ENCODE measurements around the gene FBL.
"Not testable (repeated sequence)": the region's sequence is repeated elsewhere in the genome, so short reads cannot be mapped to it uniquely, and the experiment has no call there.

FBL gene

DNA sequence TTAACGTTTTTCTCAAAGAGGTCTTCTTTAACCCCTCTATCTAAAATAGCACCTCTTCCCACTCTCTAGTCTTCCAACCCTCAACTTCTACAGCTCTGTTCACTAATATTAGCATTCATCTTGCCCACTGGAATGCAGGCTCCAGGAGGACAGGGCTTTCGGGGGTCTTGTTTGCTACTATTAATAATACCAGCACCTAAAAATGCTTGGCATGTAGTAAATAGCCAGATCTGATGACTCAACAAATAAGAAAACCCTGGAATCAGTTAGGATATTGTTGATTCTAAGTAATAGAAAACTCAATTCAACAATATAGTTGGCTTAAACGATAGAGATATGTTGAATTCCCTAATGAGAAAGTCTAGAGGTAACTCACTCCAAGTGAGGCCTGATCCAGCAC lies 26.4 kb downstream of the FBL start:
- no peak for DNase-seq

DNA sequence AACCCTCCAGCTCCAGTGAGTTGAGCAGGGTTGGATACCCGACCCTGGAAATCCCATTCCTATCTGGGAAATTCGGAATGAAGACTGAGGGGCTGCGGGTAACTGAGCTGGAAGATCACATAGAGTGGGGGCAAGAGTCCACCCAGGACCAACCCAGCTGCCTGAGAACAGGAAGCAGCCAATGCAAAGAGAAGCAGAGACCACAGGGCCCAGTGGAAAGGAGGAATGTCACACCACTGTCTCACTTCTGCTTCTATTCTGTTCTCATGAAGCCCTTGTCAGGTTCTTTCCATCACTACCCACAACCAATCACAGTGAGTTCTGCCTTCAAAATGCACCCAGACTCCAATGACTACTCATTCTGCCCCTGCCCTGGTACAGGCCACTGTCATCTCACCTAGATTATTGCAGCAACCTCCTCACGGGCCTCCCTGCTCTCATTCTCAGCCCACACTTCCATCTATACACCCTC lies 27.5 kb downstream of the FBL start:
- no peak for DNase-seq

DNA sequence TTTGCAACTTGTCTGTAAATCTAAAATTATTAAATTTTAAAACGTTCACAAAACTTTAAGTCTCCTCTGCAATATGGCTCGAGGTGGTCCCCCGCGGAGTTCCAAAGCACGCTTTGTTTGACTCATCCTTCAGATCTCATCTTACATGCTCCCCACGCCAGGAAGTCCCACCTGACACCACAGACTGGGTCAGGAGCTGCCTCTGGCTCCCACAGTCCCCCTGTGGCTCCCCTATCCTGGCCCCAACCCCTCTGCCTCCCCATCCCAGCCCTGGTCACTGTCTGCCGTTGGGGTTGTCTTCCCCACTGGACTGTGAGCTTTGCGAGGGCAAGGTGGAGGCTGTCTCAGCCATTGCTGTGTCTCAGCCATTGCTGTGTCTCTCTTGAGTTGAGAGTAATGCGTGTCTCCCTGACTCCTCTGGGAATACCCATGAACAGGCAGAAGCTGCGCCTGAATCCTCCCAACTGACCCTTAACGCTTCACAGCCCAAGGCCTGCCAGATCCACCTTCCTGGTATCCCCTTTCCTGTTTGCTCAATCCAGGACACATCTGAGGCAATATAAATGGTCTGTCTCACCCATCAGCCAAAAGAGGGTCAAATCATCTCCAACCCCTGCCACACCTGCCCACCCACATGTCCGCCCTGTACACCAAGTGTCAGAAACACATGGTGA lies 28.2 kb downstream of the FBL start:
- DNase-seq: no peak

DNA sequence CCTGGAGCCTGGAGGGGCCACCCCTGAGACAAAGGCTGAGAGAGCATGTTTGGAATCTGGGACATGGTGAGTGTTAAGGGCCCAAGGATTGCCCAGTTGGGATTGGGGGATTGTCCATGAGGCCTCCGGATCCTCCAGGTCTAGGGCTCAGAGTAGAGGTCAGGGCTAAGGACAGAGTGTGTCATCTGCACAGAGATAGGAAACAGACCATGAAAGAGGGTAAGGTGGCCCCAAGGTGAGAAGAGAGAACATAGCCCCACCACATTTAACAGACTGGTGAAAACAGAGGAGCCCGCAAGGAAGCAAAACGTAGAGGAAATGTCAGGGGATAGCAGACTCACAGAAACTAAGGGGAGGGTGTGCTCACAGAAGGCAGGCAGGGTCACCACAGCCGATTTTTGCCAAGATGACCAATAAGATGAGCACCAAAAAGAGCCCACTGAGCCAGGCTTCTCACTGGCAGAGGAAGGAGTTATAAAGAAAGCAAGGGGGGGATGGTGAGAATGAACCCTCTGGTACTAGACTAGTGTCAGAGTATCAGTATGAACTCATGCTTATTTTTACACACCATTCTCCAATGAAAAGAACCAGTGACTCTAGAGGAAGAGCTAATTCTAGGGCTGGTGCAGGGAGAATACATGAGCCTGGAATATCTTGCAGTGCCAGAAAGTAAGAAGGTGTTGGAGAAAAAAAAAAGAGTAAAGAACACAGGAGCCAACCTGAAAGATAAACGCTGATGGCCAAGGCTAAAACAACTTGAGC lies 29.7 kb downstream of the FBL start:
- no peak for DNase-seq

DNA sequence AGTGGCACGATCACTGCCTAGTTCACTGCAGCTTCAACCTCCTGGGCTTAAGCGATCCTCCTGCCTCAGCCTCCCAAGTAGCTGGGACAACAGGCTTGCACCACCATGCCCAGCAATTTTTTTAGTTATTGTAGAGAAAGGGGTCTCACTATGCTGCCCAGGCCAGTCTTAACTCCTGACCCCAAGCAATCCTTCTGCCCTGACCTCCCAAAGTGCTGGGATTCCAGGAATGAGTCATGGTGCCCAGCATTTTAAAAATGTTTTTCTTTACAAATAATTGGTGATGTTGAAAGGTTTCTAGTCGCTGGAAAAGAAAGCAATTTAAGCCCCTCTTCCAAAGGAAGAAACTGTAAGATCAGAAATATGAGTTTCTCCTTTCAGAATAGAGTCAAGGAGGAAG lies 31.6 kb downstream of the FBL start:
- no peak for DNase-seq

DNA sequence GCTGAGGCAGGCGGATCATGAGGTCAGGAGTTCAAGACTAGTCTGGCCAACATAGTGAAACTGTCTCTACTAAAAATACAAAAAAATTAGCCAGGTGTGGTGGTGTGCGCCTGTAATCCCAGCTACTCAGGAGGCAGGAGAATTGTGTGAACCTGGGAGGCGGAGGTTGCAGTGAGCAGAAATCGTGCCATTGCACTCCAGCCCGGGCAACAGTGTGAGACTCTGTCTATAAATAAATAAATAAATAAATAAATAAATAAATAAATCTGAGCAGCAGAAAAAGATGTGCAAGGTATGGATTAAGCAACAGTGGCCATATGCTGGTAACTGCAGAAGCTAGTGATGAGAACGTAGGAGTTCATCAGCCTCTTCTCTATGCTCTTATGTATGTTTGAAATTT lies 32.1 kb downstream of the FBL start:
- not testable (repeated sequence) for DNase-seq

DNA sequence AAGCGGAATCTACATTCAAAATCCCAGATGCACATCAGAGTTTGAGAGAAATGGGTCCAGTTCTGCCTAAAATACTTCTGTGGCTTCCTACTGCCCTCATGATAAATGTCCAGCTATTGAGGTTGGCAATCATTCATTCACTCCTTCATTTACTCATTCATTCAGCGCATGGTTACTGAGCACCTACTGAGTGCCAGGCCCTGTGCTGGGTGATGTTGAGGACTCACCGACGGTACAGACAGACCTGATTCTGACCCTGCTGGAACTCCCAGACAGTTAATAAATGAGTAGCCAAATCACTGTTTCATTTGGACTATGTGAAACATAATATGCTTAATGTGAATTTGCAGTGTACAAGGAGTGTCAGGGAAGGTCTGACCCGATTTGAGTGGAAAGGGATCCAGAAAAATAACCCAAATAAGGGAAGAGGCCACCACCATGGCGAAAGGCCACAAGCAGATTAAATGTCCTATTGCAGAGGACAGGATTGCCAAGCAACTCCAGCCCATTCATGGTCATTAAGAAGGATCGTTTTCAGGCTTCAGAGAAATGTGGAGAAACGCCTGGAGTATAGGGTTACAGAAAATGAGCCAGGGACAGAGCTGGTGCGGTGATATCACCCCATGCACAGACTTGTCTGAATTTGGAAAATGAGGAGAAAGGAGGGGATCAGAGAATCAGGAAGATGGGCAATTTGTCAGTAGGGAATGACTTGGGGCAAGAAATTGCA lies 32.8 kb downstream of the FBL start:
- DNase-seq: no peak

DNA sequence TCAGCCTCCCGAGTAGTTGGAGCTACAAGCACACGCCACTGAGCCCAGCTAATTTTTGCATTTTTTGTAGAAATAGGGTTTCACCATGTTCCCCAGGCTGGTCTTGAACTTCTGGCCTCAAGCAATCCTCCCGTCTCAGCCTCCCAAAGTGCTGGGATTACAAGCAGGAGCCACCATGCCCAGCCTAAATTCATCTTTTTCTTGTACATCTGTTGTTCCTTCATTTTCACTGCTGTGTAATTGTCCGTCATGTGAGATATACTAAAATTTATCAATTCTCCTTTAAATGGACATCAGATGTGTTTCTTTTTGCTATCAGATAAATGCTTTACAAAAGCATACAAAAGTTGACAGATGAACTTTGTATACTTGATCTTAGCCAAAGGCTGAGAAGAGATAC lies 35.1 kb downstream of the FBL start:
- no peak for DNase-seq

DNA sequence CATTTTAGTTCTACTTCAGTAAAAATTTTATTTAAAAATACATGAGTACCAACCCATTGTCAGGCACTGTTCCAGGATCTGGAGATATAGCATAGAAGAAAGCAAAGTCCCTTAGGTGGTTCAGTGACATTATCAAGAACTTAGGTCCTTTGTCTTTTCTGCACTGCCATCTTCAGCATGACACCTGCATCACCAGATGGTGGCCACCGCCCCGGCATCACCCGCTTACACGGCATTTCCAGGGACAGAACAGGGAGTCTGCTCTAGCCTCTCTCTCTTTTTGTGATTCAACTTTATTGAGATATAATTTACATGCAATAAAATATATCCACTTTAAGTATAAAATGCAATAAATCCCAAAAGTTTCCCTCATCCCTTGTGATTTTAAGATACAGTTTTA lies 35.8 kb downstream of the FBL start:
- no peak for DNase-seq

DNA sequence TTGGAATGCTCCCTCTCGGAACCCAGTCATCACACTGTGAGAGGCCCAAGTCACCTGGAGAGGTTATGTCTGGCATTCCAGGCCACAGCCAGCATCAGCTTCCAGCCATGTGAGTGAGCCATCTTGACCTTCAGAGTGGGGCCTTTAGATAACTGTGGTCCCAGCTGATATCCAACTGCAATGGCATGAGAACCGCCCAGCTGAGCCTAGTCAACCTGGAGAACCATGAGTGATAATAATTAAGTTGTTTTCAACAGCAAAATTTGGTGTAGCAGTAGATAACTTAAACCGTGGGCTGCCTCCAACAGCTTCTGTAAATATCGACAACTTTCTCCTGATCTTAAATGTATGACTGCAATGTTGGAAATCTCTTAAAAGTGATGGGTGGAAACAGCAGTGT lies 36.8 kb downstream of the FBL start:
- DNase-seq: no peak

DNA sequence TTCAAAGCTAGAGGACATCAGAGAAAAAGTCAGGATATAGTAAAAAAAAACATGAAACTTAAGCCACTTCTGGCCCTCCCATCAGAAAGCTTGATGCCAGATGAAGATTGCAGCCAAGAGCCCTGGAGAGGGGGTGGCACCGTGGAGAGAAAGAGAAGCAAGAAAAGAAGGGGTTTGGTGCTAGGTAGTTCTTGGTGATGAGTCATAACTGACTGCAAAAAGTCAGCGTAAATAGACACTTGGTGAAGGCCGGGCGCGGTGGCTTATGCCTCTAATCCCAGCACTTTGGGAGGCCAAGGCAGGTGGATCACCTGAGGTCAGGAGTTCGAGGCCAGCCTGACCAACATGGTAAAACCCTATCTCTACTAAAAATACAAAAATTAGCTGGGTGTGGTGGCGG lies 37.5 kb downstream of the FBL start:
- not testable (repeated sequence) for DNase-seq

DNA sequence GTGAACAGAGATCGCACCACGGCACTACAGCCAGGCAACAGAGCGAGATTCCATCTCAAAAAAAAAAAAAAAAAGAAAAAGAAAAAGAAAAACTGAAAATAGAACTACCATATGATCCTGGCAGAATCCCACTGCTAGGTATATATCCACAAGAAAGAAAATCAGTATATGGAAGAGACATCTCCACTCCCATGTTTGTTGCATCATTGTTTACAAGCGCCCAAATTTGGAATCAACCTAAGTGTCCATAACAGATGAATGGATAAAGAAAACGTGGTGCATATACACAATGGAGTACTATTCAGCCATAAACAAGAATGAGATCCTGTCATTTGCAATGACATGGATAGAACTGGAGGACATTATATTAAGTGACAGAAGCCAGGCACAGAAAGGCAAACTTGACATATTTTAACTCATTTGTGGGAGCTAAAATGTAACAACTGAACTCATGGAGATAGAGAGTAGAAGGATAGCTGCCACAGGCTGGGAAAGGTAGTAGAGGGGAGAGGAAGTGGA lies 38.3 kb downstream of the FBL start:
- no peak for DNase-seq

DNA sequence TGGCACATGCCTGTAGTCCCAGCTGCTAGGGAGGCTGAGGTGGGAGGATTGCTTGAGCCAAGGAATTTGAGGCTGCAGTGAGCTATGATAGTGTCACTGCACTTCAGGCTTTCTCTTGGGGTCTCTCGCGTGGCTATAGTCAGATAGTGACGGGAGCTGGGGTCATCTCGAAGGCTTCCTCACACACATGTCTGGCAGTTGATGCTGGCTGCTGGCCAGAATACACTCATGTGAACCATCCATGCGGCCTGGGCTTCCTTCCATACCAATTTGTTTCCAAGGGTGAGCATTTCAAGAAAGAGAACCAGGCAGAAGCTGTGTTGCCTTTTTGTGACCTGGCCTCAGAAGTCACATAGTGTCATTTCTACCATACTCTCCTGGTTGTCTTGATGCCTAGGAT lies 41.1 kb downstream of the FBL start:
- DNase-seq: no peak

DNA sequence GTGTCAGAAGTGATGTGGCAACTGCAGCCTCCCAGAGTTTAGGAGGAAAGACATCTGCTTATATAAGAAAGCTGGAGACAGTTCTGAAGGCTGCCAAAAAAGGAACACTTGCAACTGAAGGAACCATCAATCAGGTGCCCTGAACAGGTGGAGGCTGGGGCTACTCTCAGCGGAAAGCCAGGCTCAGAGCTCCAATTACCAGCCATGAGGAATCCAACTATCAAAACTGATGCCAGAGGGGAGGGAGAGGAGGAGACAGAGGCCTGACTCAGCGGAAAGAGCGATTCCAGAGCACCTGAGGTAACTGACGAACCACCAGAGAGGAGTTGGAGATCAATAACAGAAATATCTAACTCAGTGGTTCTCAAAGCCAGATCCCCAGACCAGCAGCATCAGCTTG lies 43.2 kb downstream of the FBL start:
- no peak for DNase-seq

DNA sequence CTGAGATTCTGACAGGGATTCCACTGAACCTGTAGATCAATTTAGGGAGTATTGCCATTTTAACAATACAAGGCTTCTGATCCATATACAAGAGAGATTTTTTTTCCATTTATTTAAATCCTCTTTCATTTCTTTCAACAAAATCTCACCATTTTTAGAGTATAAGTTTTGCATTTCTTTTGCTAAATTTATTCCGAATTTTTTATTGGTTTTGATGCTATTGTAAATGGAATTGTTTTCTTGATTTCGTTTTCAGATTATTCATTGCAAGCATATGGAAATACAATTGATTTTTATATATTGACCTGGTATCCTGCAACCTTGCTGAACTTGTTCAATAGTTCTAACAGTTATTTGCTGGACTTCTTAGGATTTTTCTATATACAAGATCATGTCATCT lies 49.1 kb downstream of the FBL start:
- no peak for DNase-seq

DNA sequence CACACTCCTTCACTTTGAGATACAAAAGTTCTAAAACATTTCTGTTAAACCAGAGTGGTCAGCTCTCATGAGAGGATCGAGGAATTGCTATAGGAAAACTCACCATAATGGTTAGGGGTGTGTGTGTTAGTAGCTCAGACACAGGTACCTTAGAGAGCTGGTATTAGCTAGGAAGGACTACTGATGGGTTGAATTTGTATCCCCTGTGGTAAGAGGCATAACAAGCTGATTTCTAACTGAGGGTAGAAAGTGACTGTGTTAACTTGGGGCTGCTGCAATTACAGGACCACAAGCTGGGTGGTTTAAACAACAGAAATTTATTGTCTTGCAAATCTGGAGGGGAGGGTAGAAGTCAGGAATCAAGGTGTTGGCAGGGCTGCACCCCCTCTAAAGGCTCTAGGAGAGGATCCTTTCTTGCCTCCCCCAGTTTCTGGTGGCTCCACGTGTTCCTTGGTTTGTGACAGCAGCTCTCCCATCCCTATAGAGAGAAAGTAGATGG lies 50.1 kb downstream of the FBL start:
- no peak for DNase-seq

DNA sequence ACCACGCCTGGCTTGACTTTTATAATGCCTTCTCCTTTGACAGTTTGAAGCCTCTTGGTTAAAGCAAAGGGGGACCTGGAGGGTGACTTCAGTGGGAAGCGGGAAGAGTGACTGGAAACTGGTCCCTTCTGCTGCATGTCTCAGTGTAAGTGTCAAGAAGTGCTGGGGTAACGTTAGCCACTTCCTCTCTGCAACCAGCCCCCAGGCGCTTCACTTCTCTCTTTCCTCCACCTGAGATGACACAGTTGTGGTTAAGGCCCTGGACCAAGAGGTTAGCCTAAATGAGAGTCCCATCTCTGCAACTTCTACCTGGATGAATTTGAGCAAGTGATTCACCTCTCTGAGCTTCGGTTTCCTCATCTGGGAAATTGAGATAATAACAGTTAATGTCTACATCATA lies 51.2 kb downstream of the FBL start:
- no peak for DNase-seq

DNA sequence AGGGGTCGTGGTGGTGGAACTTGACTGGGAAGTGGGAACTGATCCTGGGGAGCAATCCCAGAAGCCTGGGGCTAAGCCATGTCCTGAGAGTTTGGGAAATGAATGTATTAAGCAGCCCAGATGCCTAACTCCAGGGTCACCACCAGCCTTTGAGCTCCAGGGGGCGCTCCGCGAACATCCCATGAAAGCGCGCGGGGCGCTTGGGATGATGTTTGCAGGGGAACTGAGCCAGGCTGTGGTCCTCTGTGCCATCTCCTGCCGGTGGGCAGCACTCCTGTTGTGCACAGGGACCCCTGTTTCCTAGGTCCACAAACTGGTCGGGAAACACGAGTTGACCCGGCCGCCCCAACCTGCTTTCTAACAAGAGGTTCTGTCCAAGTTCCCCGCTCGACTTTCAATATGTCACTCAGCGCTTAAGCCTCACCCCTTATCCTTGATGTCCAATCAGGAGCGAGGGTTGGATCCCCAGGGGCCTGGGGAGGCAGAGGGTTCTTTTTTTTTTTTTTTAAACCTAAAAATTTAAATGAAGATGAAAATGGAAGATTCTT lies 53.1 kb downstream of the FBL start:
- peak; percentile 78 for DNase-seq

DNA sequence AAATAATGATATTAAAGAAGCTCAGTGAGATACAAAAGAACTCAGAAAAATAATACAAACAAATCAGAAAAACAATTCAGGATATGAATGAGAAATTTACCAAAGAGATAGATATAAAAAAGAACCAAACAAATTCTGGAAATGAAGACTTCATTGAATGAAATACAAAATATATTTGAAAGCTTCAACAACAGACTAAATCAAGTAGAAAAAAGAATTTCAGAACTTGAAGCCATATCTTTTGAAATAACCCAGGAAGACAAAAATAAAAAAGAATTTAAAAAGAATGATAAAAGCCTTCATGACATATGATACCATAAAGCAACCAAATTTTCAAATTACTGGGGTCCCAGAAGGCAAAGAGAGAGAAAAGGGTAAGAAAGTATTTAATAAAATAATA lies 57.9 kb downstream of the FBL start:
- DNase-seq: no peak
